Stimulated activated naive CD8-positive, alpha-beta T cell treated with anti-CD3 and anti-CD28 coated beads, Interleukin-15, Interleukin-2, amounts not matched to agents 100 U/mL and 50 U/mL, for 24 hours (primary cell): ENCODE measurements around the gene WNT7B.

Experiments used
- ATAC-seq: fragments of 150-1000 bp; cut with Tn5 transposase; one replicate; pipeline ENCODE4 v1.10.0; 2021
- DNase-seq: peaks from one replicate; pipeline ENCODE4 v3.0.0; 2021

Gene WNT7B

DNA sequence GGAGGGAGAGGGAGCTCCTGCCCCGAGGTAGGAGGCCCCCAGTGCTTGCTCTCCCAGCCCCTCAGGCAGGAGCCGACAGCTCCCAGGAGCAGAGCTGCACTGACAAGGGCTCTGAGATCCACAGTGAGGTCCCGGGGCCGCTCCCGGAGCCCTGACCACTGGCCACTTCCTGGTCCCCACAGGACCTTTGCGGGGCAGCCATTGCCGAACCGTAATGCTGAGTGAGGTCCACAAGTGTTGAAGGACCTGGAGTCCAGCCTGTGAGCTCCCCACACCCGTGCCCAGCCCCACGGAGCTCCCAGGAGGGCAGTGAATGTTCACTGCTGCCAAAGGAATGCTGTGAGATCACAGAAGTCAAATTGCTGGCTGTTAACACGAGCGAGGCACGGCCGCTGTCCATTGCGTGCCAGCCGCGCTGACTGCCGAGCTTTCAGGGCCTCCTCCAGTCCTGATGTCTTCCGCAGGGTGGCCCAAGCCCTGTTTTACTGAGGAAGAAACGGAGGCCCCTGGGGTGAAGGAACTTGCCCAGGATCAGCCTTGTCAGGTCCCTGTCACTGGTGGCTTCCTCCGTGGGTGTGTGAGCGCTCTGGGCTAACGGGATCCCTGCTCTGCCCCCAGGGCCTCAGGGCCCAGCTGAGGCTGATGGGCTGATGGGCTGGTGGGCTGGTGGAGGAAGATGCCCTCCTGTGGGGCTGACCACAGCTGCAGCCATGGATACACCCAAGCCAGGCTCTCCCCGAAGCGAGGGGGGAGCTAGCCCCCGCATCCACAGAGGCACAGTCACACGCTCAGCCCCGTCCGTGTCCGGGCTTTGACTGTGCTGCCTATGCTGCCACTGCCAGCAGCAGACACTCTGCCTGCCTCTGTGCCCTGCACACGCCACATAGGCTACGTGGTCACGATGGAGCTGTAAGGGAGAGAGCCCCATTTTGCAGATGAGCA lies 70.8 kb downstream of the WNT7B start:
- ATAC-seq, result no peak
- DNase-seq, result no peak

DNA sequence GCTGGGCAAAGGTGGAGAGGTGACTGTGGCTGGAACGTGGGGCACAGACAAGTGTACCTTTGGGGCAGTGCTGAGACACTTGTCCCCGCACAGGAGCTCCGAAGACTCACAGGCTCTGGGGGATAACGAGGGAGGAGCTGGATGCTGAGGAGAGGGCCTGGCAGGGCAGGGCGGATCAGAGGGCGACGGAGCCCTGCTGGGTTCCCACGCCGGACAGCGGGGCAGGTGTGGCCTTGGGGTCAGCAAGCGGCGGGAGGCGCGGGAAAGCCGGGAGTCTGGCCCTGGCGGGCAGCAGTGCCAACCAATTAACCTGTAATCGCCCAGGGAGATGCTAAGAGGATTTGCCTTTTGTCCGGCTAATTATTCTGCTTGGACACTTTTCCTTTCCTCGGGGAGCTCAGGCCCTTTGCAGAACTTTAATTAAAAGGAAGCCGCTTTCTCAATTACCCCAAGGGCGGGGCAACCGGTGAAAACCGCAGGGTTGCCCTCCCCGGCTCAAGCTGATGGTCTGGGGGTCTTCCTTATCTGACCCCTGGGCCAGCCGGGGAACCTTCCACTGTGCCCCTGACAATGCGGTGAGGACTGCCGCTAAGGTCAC lies 71.5 kb downstream of the WNT7B start:
- DNase-seq (no peak), ATAC-seq (no peak)

DNA sequence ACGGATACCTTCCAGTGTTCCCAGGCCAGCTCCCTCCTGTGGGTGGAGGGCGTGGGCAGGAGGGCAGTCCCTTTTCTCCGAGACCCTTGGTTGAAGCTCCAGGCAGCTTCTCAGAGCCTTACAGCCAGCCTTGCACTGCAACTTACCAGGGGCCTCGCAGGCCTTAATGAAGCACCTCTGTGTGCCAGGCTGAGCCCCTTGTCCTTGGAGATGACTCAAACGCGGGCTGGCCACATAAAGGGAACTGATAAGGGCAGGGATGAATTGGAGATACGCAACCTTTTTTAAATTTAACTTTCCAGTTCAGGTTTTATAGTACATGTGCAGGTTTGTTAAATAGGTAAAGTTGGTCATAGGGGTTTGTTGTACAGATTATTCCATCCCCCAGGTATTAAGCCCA lies 72.7 kb downstream of the WNT7B start:
- no peak for ATAC-seq

DNA sequence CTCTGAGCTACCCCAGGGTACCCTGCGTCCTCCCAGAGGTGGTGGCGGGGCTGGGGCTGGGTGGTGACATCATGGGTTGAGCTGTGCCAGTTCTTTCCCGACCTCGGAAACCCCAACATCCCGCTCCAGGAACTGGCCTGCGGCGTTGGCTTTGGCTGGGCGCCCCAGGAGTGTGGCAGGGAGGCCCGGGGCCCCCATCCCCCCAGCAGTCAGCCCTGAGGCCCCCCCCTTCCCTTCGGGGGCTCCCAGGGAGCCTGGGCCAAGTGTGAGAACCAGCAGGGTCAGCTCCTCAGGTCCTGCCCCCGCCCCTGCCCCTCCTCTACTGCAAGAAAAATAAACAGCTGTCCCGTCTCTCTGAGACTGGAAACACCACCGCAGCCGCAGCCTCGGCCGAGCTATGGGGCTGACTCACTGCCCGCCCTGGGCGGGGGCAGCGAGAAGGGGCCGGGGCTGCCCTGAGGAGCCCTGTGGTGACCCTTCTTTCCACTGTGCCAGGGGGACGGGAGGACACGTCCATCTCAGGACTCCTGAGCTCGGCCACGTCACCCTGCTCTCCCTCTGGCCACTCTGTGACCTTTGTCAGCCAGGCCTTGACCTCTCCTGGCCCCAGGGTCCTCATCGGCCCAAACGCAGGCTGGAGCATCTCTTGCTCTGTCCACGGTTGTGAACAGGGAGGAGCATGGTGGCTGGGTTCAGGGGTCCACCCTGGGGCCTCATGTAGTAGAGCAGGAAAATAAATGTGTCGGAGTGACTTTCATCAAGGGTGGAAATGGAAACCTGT lies 73.4 kb downstream of the WNT7B start:
- DNase-seq (peak; percentile 11), ATAC-seq (no peak)

More for the DNA sequence above, 72.7 kb downstream of the WNT7B start:
- no peak for DNase-seq

DNA sequence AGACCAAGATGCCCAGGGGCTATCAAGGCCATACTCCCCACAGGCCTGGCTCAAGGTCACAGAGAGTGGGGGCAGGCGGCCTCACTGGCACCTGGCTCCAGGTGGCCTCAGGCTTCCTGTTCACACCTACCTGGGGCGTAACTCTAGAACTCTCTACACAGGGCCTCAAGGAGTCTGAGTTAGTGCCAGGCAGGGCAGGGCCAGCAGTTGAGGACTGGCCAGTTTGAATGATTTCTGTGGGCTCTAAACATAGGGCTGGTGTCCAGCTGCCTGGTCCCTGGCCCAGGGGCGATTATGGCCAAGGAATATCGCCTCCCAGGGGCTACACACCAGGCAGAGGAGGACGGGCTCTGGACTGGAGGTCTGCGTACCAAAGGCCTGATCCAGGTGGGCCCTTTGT lies 79.2 kb downstream of the WNT7B start:
- ATAC-seq, result no peak
- no peak for DNase-seq

DNA sequence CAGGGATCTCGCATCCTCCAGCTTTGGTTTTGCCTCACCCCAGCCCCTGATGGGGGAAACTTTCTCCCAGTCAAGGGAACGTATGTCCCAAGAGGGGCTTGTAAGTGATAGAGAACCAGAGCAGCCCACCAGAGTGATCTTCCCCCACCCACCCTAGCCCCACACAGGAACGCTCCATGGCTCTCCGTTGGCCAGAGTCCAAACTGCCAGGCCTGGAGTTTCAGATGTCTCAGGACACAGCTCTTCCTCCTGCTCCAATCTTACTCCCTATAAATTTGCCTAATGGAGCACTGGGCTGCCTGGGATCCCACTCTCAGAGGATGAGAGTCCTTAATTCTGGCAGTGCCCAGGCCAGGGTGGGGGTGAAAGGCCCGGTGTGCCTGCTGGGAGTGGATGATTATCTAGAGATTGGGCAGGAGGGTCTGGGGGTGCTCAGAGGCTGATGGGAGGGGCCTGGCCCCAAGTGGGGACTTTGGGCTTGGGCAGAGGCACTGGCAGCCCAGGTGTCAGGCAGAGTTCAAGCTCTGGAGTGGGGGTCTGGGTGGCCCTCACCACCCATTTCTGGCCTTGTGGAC lies 79.9 kb downstream of the WNT7B start:
- no peak for ATAC-seq
- DNase-seq, result no peak

DNA sequence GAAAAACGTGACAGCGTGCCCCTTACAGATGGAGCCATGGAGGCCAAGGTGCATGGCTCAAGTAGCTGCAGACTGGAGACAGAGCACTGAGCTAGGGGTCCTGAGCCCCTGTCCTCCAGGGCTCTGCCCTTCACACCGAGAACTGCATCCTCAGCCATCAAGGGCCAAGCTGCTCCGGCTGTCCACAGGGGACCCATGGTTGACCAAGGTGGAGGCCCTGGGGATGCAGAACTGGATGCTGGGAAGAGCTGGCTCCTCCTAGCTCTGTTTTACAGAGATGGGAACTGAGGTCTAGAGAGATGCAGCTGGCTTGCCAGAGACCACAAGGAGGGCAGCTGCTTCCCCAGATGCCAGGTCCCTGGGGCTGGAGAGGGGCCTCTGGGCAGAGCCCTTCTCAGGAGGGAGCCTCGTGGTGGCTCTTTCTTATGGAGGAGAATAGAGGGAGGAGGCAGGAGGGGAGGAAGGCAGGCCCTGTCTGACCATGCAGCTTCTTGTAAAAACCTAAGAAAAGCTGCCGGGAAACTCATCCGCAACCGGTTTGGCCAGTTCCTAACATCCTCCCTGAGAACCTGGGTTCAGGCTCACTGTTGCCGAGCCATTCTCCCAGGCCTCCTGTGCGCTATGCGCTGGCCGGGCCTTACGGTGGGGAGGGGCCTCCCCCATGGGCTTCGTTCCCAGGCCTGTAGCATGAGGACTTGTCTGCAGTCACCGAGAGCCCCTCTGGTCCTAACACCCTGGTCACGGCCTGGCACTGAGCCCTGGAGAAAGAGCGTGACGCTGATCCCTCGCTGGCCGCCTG lies 80.6 kb downstream of the WNT7B start:
- ATAC-seq, result no peak

DNA sequence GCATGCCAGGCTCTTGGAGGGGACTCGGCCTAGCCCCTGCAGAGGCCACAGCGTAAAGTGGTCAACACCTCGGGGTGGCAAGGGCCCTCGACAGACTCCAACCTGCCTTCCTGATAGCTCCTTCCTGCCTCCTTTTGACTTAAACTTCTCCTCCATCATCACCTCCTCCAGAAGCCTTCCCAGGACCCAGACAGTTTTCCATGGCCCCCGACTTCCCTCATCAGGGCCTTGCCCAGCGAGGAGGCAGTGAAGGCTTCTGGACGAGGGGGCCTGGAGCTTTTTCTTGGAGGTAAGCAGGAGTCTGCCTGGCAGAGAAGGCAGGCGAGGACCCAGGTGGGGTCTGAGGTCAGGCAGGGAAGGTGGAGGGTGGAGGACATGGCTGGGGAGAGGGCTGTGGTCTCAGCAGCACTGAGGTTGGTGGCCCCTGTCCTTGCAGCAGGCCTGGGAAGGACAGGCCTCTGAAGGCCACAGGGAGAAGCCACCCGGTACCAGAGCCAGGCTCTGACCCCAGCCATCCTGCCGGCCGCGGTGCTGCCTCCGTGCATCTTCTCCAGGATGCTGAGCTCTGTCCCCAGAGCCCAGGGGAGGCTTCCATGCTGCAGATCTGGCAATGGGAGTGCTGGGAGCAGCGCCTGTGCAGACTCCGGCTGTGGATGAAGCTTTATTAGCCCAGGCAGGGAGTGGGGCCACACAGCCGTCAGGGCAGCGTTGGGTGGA lies 81.4 kb downstream of the WNT7B start:
- no peak for ATAC-seq
- no peak for DNase-seq

More for the DNA sequence above, 80.6 kb downstream of the WNT7B start:
- no peak for DNase-seq

DNA sequence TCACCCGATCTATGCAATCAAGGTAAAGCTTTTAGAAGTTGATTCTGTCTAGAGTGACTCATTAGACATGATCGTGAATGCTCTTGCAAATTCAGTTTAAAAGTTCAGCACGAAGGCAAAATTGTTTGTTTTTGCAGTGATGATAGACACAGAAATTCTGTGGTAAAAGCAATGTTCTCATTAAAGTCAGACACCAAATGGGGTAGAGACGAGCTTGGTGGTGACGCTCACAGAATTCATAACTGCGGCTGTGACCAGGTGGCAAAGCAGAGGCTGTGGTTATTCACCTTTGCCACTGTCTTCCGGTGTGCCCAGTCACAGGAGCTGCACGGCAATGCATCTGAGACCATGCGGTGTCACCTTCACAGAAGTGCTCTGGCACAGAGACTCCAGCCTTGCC lies 83.4 kb downstream of the WNT7B start:
- DNase-seq (no peak), ATAC-seq (no peak)

DNA sequence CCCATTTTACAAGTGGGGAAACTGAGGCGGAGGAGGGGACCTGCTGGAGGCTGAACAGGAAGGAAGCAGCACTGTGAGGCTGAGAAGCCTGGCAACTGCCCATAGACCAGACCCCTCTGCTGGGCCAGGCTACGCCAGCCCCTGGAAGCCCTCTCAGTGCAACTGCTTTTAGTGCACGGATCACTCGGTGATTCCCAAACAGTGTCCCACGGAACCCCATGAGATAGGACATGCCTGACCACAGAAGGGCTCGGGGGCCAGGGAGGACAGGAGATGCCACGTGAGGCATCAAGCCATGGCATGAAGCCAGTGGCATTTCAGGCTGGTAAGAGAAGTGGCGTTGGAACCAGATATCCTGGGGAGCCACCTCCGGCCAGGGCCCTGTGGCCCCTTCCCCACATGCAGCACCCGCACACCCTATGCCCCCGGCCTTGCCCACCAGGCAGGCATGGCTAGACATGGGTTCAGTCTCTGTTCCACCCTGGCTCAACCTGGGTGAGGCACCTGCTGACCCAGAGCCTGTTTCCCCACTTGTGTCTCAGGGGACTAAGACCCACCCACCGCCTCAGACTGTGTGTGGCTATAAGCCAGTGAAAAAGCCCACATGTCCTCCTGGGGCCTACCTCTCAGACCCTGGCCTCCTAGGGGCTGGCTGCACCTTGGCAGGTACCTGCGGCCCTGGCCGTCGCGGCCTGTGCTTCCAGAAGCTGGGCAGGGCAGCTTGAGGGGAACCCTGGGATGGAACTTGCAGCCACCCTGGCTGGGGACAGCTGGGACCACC lies 84.1 kb downstream of the WNT7B start:
- DNase-seq (no peak), ATAC-seq (no peak)

DNA sequence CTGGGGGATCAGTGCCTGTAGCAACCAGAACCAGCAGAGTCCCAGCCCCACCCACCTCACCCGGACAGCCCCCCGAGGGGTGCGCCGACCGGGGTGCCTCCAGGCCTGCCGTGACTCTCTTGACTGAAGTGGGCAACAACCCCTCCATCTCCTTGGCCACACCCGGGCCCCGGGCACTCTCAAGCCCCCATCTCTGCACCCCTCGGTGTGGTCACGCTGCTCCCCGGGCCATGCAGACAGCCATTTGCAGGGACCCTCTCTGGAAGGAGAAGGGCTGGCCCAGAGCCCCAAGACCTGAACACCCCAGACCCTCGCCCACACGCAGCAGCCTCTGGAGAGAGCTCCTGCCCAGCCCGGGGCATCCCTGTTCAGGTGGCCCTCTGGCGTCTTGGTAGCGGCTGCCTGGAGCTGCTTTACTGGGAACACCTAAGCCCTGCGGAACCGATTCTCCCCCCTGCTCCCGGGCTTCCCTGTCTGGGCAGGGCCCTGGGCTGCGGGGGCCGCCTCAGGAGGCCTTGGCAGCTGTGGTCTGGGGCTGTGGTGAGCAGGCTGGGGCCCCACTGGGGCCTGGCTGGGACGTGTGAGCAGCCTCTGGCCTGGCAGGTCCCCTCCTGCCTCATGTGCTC lies 84.9 kb downstream of the WNT7B start:
- DNase-seq (no peak), ATAC-seq (no peak)

DNA sequence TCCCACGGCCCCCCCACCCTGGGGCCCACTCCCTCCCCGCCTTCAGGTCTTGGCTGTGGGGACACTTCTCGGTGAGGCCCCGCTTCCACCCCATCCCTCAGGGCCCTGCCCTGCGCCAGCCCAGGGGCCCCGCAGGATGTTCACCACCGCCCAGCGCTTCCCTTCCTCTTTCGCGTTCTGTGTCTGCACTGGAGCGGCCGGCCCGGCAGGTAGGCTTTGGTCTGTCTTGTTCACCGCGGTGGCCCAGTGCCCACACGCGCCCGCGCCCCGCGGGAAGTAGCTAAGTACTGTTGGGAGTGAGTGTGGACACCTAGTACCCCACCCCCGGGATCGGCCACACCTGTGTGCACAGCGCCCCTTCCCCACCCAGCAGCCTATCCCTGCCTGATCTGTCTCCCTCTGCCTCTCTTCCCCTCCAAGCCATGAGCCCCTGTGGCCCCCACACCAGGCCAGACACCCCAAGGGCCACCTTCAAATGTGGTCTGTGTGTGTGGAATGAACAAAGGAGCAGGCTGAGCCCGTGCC lies 85.4 kb downstream of the WNT7B start:
- no peak for ATAC-seq
- DNase-seq, result no peak

DNA sequence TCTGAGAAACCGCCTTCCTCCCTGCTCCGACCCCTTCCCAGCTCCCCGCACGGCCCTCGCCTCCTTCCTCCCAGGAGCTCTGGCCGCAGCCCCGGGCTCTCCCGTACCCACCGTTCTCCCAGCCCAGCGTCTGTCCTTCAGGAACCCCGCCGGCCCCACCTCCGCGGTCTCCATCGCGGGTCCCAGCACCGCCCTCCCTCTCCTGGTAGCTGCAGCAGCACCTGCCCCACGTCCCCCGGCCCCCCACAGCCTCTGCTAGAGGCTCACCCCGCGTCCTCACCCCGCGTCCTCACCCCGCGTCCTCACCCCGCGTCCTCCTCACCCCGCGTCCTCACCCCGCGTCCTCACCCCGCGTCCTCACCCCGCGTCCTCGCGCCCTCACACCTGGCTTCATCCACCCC lies 85.9 kb downstream of the WNT7B start:
- ATAC-seq (no peak), DNase-seq (no peak)

DNA sequence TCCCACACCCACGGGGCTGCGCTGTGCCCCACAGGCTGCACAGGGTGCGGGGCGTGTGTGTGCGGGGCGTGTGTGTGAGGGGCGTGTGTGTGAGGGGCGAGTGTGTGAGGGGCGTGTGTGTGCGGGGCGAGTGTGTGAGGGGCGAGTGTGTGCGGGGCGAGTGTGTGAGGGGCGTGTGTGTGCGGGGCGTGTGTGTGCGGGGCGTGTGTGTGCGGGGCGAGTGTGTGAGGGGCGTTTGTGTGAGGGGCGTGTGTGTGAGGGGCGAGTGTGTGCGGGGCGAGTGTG lies 86.7 kb downstream of the WNT7B start:
- ATAC-seq (no peak), DNase-seq (no peak)

DNA sequence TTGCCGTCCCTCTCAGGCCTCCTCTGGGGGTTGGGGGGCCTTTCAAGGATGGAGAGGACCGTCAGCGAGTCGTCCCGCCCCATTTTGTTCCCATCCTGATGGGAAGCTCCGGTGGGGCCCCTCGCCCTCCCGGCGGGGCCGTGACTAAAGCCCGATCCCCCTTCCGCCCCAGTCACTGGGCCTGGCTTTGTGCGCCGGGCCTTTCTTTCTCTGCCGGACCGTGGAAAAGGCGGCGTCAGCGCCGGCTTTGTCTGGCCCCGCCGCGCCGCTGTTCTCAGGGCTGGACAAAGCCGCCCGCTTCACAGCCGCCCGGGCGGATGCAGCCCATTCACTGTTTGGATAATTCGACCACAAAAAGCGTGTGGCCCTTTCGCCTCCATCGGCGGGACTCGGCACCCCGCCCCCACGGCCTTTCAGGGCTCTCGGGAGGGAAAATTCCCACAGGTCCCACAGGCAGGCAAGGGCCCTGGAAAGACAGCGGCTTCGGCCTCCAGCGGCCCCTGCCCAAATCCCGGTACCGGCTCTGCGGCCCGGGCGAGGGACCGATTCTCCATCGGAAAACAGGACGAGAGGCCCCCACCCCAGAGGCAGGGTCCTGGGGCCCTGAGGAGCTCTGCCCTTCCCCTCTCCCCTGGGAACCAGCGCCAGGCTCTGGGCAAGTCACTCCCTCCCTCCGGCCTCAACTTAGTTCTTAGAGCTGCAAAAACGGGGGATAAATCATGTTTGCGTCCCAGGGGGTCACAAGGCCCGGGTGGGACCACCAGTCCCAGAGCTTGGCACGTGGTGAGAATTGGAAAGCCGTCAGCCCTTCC lies 87.2 kb downstream of the WNT7B start:
- DNase-seq (no peak), ATAC-seq (no peak)

DNA sequence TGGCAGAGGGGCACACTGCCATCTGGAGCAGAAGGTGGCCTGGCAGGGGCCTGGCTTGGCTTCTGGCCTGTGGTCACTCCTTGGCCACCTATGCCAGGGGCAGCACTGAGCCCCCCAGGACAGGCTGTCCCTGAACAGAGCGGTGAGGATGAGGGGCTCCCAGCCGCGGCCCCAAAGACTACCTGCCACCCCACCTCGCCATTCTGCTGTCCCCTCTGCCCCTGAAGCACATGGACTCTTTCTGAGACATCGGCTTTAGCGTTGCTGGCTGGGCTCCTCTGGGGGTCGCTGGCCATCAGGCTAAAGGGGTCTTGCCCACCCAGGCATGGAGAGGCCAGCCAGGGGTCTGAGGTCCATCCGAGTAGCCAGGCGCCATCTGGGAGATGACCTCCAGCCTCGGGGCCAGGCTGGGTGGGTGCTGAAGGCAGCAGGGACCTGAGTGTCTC lies 87.8 kb downstream of the WNT7B start:
- DNase-seq (no peak), ATAC-seq (no peak)

DNA sequence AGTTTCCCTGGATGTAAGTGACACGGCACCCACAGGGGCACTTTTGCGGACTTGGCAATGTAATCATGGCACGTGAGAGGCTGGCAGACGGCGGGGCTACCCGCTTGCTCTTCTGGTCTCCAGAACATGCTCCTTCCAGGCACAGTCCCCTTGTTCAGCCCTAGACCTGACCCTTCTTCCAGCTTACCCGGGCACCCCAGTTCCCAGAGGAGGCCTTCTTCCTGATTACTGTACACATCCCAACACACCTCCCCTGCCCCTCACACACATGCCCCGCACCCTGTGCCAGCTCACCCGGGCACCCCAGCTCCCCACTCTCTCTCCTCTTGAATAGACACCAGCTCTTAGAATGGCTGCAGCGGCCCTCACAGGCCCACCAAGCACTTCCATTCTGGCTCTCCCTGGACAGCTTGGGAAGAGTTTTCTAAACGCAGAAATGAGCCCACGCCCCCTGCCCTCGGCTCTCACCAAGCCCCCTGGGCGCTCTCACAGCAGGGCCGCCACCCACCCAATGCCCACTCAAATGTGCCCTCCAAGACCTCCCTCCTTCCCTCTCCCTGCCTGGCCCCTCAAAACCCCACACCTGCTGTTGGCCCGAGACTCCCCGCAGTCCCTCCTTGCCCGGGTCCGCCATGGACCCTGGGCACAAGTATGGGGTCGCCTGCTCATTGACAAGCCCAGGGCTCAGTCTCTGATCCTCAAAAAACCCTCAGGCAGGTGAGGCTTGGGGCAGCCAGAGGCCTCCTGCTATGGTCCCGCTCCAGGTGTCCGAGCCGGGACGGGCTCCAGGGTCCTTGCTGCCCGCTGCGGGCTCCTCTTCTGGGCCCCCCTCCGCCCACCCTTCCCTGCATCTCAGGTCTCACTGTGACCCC lies 88.5 kb downstream of the WNT7B start:
- no peak for ATAC-seq
- no peak for DNase-seq
